HL-60 (cell line): ENCODE data around the gene UIMC1.
"Not testable (repeated sequence)": the region's sequence is repeated elsewhere in the genome, so short reads cannot be mapped to it uniquely, and the experiment has no call there.

Source experiments
- DNase-seq, 2 experiments: peaks; one replicate each; pipeline ENCODE4 v3.0.0-alpha.2; 2010 to 2020; ENCODE audit warnings: low read depth in 1 of 2, low spot score in 1 of 2
- H3K27ac ChIP-seq: fragments of 250-450 bp; sonication (Bioruptor Pico); replicated peaks from 2 replicates; pipeline ENCODE4 v1.5.1; 2020; ENCODE audit warnings: mild to moderate bottlenecking, moderate library complexity
- H3K27me3 ChIP-seq: fragments of 250-450 bp; sonication (Bioruptor Pico); 2 replicates; pipeline ENCODE4 v1.5.1; 2021; ENCODE audit warnings: mild to moderate bottlenecking, moderate library complexity; ENCODE audit not compliant: insufficient read depth, poor library complexity, severe bottlenecking
- H3K4me3 ChIP-seq: replicated peaks from 2 replicates; pipeline ENCODE4 v1.5.1; 2011; ENCODE audit warnings: mild to moderate bottlenecking, control low read depth, low read length; ENCODE audit not compliant: insufficient read depth
- GABPA ChIP-seq: IDR thresholded peaks from 2 replicates; pipeline ENCODE4 v1.6.1; 2012; ENCODE audit warnings: low read depth
- POLR2AphosphoS5 ChIP-seq: IDR thresholded peaks from 2 replicates; pipeline ENCODE4 v1.6.1; 2012; ENCODE audit warnings: low read depth
- SPI1 ChIP-seq: IDR thresholded peaks from 2 replicates; pipeline ENCODE4 v1.6.1; 2012; ENCODE audit warnings: low read depth, mild to moderate bottlenecking, borderline replicate concordance
- TF ChIP-seq, protein P1 (sequence below): IDR thresholded peaks from 2 replicates; pipeline ENCODE4 v1.6.1; 2012; ENCODE audit warnings: low read depth; ENCODE audit not compliant: insufficient replicate concordance
- TF ChIP-seq, protein P2 (sequence below): IDR thresholded peaks from one replicate; pipeline ENCODE4 v1.5.1; 2011; ENCODE audit warnings: low read length, control low read depth, inconsistent platforms; ENCODE audit not compliant: insufficient read depth

The UIMC1 gene

DNA sequence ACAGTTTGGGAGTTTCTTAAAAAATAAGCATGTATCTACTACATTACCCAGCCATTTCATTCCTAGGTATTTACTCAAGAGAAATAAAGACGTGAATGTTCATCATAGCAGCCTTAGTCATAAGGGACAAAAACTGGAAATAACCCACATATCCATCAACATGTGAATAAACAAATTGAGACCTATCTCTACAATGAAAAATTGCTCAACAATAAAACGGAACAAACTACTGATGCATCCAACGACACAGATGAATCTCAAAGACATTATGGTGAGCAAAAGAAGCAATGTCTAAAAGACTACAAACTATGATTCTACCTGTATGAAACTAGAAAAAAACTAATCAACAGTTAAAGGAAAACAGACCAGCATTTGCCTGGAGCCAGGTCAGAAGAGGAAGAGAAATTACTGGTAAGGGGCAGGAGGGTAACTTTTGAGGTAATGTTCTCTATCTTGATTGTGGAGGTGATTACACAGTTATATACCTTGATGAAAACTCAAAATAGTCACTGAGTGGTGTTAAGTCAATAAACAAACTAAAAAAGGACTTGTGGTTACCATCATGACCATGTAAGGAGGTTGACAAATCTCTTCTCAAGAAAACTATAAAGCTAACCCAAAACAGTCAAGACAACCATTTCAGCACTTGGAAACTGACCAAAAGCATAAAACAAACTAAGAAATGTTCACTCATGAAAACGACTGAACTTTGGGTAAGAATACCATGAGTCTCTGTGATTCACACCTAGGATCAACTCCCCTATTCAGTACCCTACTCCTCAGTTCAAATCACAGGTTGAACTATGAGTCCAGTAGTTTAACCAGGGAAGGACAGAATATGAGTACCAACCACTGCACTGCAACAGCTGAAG, 10.4 kb downstream of the UIMC1 start:
- DNase-seq: peak in 1 of 2 experiments; percentile 3
- TF ChIP-seq, protein P1, sequence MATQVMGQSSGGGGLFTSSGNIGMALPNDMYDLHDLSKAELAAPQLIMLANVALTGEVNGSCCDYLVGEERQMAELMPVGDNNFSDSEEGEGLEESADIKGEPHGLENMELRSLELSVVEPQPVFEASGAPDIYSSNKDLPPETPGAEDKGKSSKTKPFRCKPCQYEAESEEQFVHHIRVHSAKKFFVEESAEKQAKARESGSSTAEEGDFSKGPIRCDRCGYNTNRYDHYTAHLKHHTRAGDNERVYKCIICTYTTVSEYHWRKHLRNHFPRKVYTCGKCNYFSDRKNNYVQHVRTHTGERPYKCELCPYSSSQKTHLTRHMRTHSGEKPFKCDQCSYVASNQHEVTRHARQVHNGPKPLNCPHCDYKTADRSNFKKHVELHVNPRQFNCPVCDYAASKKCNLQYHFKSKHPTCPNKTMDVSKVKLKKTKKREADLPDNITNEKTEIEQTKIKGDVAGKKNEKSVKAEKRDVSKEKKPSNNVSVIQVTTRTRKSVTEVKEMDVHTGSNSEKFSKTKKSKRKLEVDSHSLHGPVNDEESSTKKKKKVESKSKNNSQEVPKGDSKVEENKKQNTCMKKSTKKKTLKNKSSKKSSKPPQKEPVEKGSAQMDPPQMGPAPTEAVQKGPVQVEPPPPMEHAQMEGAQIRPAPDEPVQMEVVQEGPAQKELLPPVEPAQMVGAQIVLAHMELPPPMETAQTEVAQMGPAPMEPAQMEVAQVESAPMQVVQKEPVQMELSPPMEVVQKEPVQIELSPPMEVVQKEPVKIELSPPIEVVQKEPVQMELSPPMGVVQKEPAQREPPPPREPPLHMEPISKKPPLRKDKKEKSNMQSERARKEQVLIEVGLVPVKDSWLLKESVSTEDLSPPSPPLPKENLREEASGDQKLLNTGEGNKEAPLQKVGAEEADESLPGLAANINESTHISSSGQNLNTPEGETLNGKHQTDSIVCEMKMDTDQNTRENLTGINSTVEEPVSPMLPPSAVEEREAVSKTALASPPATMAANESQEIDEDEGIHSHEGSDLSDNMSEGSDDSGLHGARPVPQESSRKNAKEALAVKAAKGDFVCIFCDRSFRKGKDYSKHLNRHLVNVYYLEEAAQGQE: peak; percentile 20
- no peak for TF ChIP-seq GABPA
- H3K27me3 ChIP-seq: no peaks in the 10 kb centered on the region
- peak overlapping the region; percentile 91 for H3K27ac ChIP-seq
- no peak overlapping the region for H3K4me3 ChIP-seq

GRCh38 chr5:176995122-176995490, 11.5 kb downstream of the UIMC1 start:
- TF ChIP-seq, protein P1: no peak
- TF ChIP-seq, protein P2, sequence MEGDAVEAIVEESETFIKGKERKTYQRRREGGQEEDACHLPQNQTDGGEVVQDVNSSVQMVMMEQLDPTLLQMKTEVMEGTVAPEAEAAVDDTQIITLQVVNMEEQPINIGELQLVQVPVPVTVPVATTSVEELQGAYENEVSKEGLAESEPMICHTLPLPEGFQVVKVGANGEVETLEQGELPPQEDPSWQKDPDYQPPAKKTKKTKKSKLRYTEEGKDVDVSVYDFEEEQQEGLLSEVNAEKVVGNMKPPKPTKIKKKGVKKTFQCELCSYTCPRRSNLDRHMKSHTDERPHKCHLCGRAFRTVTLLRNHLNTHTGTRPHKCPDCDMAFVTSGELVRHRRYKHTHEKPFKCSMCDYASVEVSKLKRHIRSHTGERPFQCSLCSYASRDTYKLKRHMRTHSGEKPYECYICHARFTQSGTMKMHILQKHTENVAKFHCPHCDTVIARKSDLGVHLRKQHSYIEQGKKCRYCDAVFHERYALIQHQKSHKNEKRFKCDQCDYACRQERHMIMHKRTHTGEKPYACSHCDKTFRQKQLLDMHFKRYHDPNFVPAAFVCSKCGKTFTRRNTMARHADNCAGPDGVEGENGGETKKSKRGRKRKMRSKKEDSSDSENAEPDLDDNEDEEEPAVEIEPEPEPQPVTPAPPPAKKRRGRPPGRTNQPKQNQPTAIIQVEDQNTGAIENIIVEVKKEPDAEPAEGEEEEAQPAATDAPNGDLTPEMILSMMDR: no peak
- TF ChIP-seq SPI1: no peak
- no peak for TF ChIP-seq POLR2AphosphoS5
- no peak overlapping the region for H3K4me3 ChIP-seq
- no peak for DNase-seq
- H3K27me3 ChIP-seq: no peaks in the 10 kb centered on the region
- peak overlapping the region; percentile 91 for H3K27ac ChIP-seq

- no peaks in the 10 kb centered on the region for H3K27me3 ChIP-seq
- H3K27ac ChIP-seq: peak overlapping the region; percentile 91
- no peak overlapping the region for H3K4me3 ChIP-seq
- peak; percentile 97 for TF ChIP-seq POLR2AphosphoS5
- TF ChIP-seq SPI1: peak; percentile 32; the same call in 1 of the 2 replicates
- no peak; the same call in 1 of the 2 replicates for TF ChIP-seq GABPA
- TF ChIP-seq, protein P1: peak; percentile 40
- DNase-seq: peak; percentile 90 to 98
These were observed 12.0 kb downstream of the UIMC1 start for GRCh38 chr5:176994460-176995121.

DNA sequence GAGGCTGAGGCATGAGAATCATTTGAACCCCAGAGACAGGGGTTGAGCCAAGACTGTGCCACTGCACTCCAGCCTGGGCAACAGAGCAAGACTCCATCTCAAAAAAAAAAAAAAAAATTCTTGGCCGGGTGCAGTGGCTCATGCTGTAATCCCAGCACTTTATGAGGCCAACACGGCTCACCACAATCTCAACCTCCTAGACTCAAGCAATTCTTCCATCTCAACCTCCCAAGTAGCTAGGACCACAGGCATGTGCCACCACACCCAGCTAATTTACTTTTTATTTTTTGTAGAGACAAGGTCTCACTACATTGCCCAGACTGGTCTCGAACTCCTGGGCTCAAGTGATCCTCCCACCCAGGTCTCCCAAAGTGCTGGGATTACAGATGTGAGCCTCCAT, 13.5 kb downstream of the UIMC1 start:
- DNase-seq, H3K4me3 ChIP-seq, H3K27me3 ChIP-seq: not testable (repeated sequence)
- peak overlapping the region; percentile 91 for H3K27ac ChIP-seq
